A549 (cell line): ENCODE data around the gene CACNA1C. TPM values are rescaled to one million over a fixed set of nuclear protein-coding genes. Genes with fewer than 3 reads are reported as not detected.

ENCODE experiments used
- ATAC-seq, 2 experiments: fragments of 200-7000 bp in 1 of 2; fragments of >200 bp in 1 of 2; cut with Nextera tagmentation in 1 of 2; cut with Tn5 transposase in 1 of 2; 3 replicates each; pipeline versions ENCODE4 v1.8.0 to v1.9.1; 2018 to 2020; ENCODE audit warnings: mild to moderate bottlenecking in 1 of 2, moderate library complexity in 1 of 2
- CTCF ChIA-PET: fragments of 300-600 bp; sonication (Branson Sonifier 250); formaldehyde crosslinking; extraction: SDS; loops from one replicate; lab custom pipeline; 2021; ENCODE audit warnings: antibody characterized with exemption, inconsistent platforms; lab: Yijun Ruan, JAX
- POLR2A ChIA-PET: fragments of 350-600 bp; formaldehyde crosslinking; extraction: SDS; loops from one replicate; lab custom pipeline; 2021; ENCODE audit warnings: antibody characterized with exemption, inconsistent platforms; lab: Yijun Ruan, JAX
- DNase-seq, 2 experiments: peaks; one replicate each; pipeline versions ENCODE4 v3.0.0 to v3.0.0-alpha.2; 2011 to 2016; ENCODE audit warnings: low read depth in 1 of 2, low spot score in 1 of 2
- FAIRE-seq: peaks from 2 replicates; lab custom pipeline; 2011; peaks lifted over from hg19 to GRCh38; lab: Jason Lieb, UNC
- H3K27ac ChIP-seq, 2 experiments: fragments of >200 bp; sonication (Bioruptor Twin); formaldehyde crosslinking; 3 replicates each; pipeline ENCODE4 v1.5.1; 2016 to 2017
- H3K4me1 ChIP-seq: fragments of >200 bp; sonication (Bioruptor Twin); formaldehyde crosslinking; 3 replicates; pipeline ENCODE4 v1.6.1; 2016
- H3K4me2 ChIP-seq: fragments of >200 bp; sonication (Bioruptor Twin); formaldehyde crosslinking; 3 replicates; pipeline ENCODE4 v1.6.1; 2016
- H3K4me3 ChIP-seq: fragments of >200 bp; sonication (Bioruptor Twin); formaldehyde crosslinking; 3 replicates; pipeline ENCODE4 v1.5.1; 2016
- H3K9me3 ChIP-seq: fragments of >200 bp; sonication (Bioruptor Twin); formaldehyde crosslinking; 3 replicates; pipeline ENCODE4 v1.6.1; 2016
- BCL3 ChIP-seq: fragments of >200 bp; sonication (Bioruptor Twin); formaldehyde crosslinking; IDR thresholded peaks from 3 replicates; pipeline ENCODE4 v1.6.1; 2016
- CBX2 ChIP-seq: fragments of 200-600 bp; sonication (generic); IDR thresholded peaks from 2 replicates; pipeline ENCODE4 v1.6.1; 2016; ENCODE audit warnings: low read depth, mild to moderate bottlenecking, borderline replicate concordance
- CEBPB ChIP-seq, 2 experiments: fragments of >200 bp in 1 of 2; sonication (Bioruptor Twin) in 1 of 2; formaldehyde crosslinking in 1 of 2; IDR thresholded peaks; 2 replicates each; pipeline ENCODE4 v1.6.1; 2012 to 2016
- CHD4 ChIP-seq: fragments of 200-600 bp; sonication (generic); IDR thresholded peaks from 2 replicates; pipeline ENCODE4 v1.6.1; 2016; ENCODE audit warnings: antibody characterized with exemption, mild to moderate bottlenecking, borderline replicate concordance
- CTCF ChIP-seq: fragments of >200 bp; sonication (Bioruptor Twin); formaldehyde crosslinking; IDR thresholded peaks from 3 replicates; pipeline ENCODE4 v1.5.1; 2016
- E2F6 ChIP-seq: IDR thresholded peaks from 2 replicates; pipeline ENCODE4 v1.6.1; 2012; ENCODE audit warnings: low read depth, borderline replicate concordance
- EHF ChIP-seq: fragments of 250-450 bp; sonication (Bioruptor Pico); IDR thresholded peaks from 2 replicates; pipeline ENCODE4 v1.5.0; 2020; ENCODE audit warnings: mild to moderate bottlenecking
- EHMT2 ChIP-seq: fragments of 200-600 bp; sonication (generic); IDR thresholded peaks from 2 replicates; pipeline ENCODE4 v1.6.1; 2016; ENCODE audit warnings: antibody characterized with exemption, low read depth, mild to moderate bottlenecking, moderate library complexity
- EP300 ChIP-seq, 2 experiments: fragments of >200 bp; sonication (Bioruptor Twin); formaldehyde crosslinking; IDR thresholded peaks; 2 replicates in 1 of 2; 3 replicates in 1 of 2; pipeline ENCODE4 v1.6.1; 2016 to 2017
- FOXS1 ChIP-seq: fragments of 250-450 bp; sonication (Bioruptor Pico); IDR thresholded peaks from 2 replicates; pipeline ENCODE4 v1.5.0; 2020; ENCODE audit warnings: mild to moderate bottlenecking, moderate library complexity
- HES2 ChIP-seq: fragments of >200 bp; sonication (Bioruptor Twin); formaldehyde crosslinking; IDR thresholded peaks from 2 replicates; pipeline ENCODE4 v1.6.1; 2016
- HOXA7 ChIP-seq: fragments of 250-450 bp; sonication (Bioruptor Pico); IDR thresholded peaks from 2 replicates; pipeline ENCODE4 v1.5.0; 2020; ENCODE audit warnings: mild to moderate bottlenecking, moderate library complexity
- HOXB5 ChIP-seq: fragments of 250-450 bp; sonication (Bioruptor Pico); IDR thresholded peaks from 2 replicates; pipeline ENCODE4 v1.5.0; 2020; ENCODE audit warnings: mild to moderate bottlenecking, moderate library complexity
- MAZ ChIP-seq: fragments of 150-350 bp; IDR thresholded peaks from 2 replicates; pipeline ENCODE4 v1.6.1; 2014; ENCODE audit warnings: antibody characterized with exemption, low read depth, low read length, borderline replicate concordance
- MYC ChIP-seq: IDR thresholded peaks from 2 replicates; pipeline ENCODE4 v1.6.1; 2012; ENCODE audit warnings: mild to moderate bottlenecking, inconsistent platforms, low read length, improper control_type of control experiment, borderline replicate concordance
- NFE2L2 ChIP-seq: fragments of 150-350 bp; conservative IDR thresholded peaks from 2 replicates; pipeline ENCODE4 v1.6.1; 2014; ENCODE audit warnings: low read length
- NR3C1 ChIP-seq: fragments of >200 bp; sonication (Bioruptor Twin); formaldehyde crosslinking; IDR thresholded peaks from 3 replicates; pipeline ENCODE4 v1.6.1; 2017
- POLR2AphosphoS2 ChIP-seq: conservative IDR thresholded peaks from 2 replicates; pipeline ENCODE4 v1.6.1; 2012; ENCODE audit warnings: low read length, improper control_type of control experiment, inconsistent platforms
- RARB ChIP-seq: fragments of 250-450 bp; sonication (Bioruptor Pico); IDR thresholded peaks from 2 replicates; pipeline ENCODE4 v1.8.0; 2021; ENCODE audit warnings: mild to moderate bottlenecking, moderate library complexity
- RCOR1 ChIP-seq: fragments of 150-350 bp; IDR thresholded peaks from 2 replicates; pipeline ENCODE4 v1.6.1; 2014; ENCODE audit warnings: antibody characterized with exemption, low read length, low read depth
- REST ChIP-seq: fragments of 200-600 bp; sonication (generic); IDR thresholded peaks from 2 replicates; pipeline ENCODE4 v1.6.1; 2016; ENCODE audit warnings: antibody characterized with exemption, mild to moderate bottlenecking, moderate library complexity
- RNF2 ChIP-seq: fragments of 200-600 bp; sonication (generic); IDR thresholded peaks from 2 replicates; pipeline ENCODE4 v1.6.1; 2016; ENCODE audit warnings: low read depth, mild to moderate bottlenecking, antibody characterized with exemption, moderate library complexity, borderline replicate concordance
- TP53 ChIP-seq: fragments of 250-450 bp; sonication (Bioruptor Pico); IDR thresholded peaks from 2 replicates; pipeline ENCODE4 v1.5.0; 2021; ENCODE audit warnings: mild to moderate bottlenecking, moderate library complexity
- USF2 ChIP-seq: fragments of 450-650 bp; IDR thresholded peaks from 2 replicates; pipeline ENCODE4 v1.6.1; 2014; ENCODE audit warnings: antibody characterized with exemption
- ZSCAN20 ChIP-seq: fragments of 250-450 bp; sonication (Bioruptor Pico); IDR thresholded peaks from 2 replicates; pipeline ENCODE4 v1.8.0; 2022; ENCODE audit warnings: mild to moderate bottlenecking, moderate library complexity
- WGBS: methylation state at CpG from one replicate; pipeline ENCODE4 v1.1.6; 2017; ENCODE audit errors: missing lambda C conversion rate; 5-methylcytosine and 5-hydroxymethylcytosine counted together
- polyA plus RNA-seq, 4 experiments: library from polyadenylated mRNA; depleted of rRNA in 3 of 4; stranded (reverse); fragments of >200 nt; fragmentation: RNase III in 1 of 4; extraction: RNeasy Plus Mini Kit Qiagen cat#74134 plus additional on column Dnase treatment in 1 of 4; gene quantifications; 2 replicates in 3 of 4; 3 replicates in 1 of 4; pipeline ENCODE4 v1.2.3, GENCODE V29; 2011 to 2017

Gene CACNA1C
- polyA plus RNA-seq, 2 of the 4 experiments (the other 2 are of a cell fraction) = not detected

GRCh38 chr12:2405039-2405438 lies 352.3 kb downstream of the CACNA1C start:
- FAIRE-seq (no peak), ATAC-seq (no peak), DNase-seq (no peak)
- 27% methylated on average over 9 of the region's 9 CpGs for WGBS
- no peak overlapping the region for H3K27ac ChIP-seq
- POLR2A ChIA-PET = no interaction called here
- no peak overlapping the region for H3K4me3 ChIP-seq
- TF ChIP-seq BCL3 (no peak), REST (no peak), FOXS1 (CRISPR knock-in tag) (no peak), MAZ (no peak), EP300 (IDR thresholded peaks at IDR 0.05) (no peak), CBX2 (no peak), NR3C1 (no peak), EHF (CRISPR knock-in tag) (no peak), ZSCAN20 (CRISPR knock-in tag) (no peak), POLR2AphosphoS2 (no peak), CTCF (no peak), RARB (CRISPR knock-in tag) (no peak), TP53 (CRISPR knock-in tag) (no peak), MYC (no peak), CHD4 (no peak)
- CTCF ChIA-PET = interaction anchor here (2.8 kb wide), 1 partner anchor 9 kb away, joined by 14 read pairs; no protein-coding TSS in a partner anchor
- no peak overlapping the region for H3K4me2 ChIP-seq
- H3K9me3 ChIP-seq = no peaks in the 10 kb centered on the region
- no peaks in the 10 kb centered on the region for H3K4me1 ChIP-seq

GRCh38 chr12:2406903-2407302 lies 354.1 kb downstream of the CACNA1C start:
- Histone ChIP-seq H3K4me1 (no peaks in the 10 kb centered on the region), H3K27ac (no peak overlapping the region), H3K4me2 (no peak overlapping the region), H3K4me3 (no peak overlapping the region), H3K9me3 (no peaks in the 10 kb centered on the region)
- no peak for DNase-seq
- CTCF ChIA-PET = no interaction called here
- no peak for FAIRE-seq
- no peak for ATAC-seq
- WGBS = 19% methylated on average over 8 of the region's 10 CpGs
- POLR2A ChIA-PET = no interaction called here
- no peak for TF ChIP-seq USF2
- TF ChIP-seq MAZ = no peak
- TF ChIP-seq EHMT2 = no peak
- TF ChIP-seq RCOR1 = no peak
- no peak for TF ChIP-seq ZSCAN20 (CRISPR knock-in tag)
- TF ChIP-seq HOXB5 (CRISPR knock-in tag) = no peak
- no peak for TF ChIP-seq E2F6
- TF ChIP-seq HOXA7 (CRISPR knock-in tag) = no peak
- no peak for TF ChIP-seq RNF2
- no peak for TF ChIP-seq HES2
- TF ChIP-seq REST = no peak
- no peak for TF ChIP-seq CBX2
- no peak for TF ChIP-seq CEBPB (IDR thresholded peaks at IDR 0.05)
- TF ChIP-seq NFE2L2 = no peak
